GM10266 (cell line): ENCODE results near the gene WDR4.
"Not testable (repeated sequence)": the region's sequence is repeated elsewhere in the genome, so short reads cannot be mapped to it uniquely, and the experiment has no call there.

ENCODE experiments used
- DNase-seq: peaks from one replicate; pipeline ENCODE4 v3.0.0; 2012; ENCODE audit errors: extremely low spot score
- TF ChIP-seq, protein P1 (sequence below): IDR thresholded peaks from 2 replicates; pipeline ENCODE4 v1.5.1; 2012; ENCODE audit warnings: mild to moderate bottlenecking, low read depth; ENCODE audit not compliant: control insufficient read depth, insufficient read depth; ENCODE audit errors: missing control alignments

WDR4 gene

DNA sequence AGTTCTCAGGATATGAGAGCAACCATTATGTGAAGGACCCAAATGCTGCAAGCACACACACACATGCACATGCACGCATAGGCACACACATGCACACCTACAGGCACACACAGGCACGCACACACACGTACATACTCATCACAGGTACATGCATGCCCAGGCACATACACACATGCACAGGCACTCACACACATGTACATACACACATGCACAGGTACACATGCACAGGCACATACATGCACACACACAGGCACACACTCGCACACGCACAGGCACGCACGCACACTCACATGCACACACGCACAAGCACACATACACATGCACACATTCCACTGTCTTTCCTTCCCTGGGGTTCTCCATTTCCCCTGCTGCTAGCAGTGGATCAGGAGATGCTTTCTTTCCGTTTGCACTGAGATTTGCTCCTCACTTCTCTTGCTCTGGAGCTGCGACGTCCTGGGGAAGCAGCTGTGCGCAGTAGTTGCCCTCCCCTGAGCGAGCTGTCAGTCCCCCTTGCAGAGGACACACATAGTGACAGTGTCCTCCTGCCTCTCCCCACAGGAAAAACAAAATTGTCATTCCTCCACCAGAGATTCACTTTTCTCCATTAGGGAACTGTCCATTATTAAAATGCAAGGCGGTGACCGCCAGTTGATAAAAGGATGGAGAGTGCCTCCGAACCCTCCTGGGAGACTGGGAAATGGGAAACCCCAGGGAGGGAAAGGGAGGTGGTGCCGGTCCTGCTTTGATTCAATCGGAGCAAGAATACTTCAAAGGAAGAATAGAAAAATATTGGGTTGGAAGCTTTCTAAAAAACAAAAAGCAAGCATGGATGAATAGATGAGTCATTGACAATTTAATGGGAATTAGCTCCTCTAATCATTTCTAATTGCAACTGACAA, 69.5 kb downstream of the WDR4 start:
- DNase-seq, result no peak
- TF ChIP-seq, protein P1, sequence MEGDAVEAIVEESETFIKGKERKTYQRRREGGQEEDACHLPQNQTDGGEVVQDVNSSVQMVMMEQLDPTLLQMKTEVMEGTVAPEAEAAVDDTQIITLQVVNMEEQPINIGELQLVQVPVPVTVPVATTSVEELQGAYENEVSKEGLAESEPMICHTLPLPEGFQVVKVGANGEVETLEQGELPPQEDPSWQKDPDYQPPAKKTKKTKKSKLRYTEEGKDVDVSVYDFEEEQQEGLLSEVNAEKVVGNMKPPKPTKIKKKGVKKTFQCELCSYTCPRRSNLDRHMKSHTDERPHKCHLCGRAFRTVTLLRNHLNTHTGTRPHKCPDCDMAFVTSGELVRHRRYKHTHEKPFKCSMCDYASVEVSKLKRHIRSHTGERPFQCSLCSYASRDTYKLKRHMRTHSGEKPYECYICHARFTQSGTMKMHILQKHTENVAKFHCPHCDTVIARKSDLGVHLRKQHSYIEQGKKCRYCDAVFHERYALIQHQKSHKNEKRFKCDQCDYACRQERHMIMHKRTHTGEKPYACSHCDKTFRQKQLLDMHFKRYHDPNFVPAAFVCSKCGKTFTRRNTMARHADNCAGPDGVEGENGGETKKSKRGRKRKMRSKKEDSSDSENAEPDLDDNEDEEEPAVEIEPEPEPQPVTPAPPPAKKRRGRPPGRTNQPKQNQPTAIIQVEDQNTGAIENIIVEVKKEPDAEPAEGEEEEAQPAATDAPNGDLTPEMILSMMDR, result no peak

DNA sequence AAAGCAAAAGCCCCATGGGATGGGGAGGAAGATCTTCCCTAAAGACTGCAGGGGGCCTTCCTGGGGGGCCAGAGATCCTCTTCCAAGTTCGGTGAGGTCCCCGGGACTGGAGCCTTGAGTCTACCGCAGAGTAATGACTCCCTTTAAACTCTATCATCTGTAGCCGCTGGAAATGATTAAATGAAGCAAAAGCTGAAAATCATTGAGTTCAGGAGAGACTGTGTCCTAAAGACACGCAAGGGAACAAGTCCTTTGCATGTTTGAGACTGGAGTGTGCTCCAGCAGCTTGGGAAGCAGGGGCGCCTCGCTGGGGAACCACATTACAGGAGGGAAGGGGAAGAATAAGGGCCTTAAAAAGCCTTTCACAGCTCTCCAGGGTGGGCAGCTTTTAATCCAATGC, 70.2 kb downstream of the WDR4 start:
- TF ChIP-seq, protein P1, result no peak
- no peak for DNase-seq

DNA sequence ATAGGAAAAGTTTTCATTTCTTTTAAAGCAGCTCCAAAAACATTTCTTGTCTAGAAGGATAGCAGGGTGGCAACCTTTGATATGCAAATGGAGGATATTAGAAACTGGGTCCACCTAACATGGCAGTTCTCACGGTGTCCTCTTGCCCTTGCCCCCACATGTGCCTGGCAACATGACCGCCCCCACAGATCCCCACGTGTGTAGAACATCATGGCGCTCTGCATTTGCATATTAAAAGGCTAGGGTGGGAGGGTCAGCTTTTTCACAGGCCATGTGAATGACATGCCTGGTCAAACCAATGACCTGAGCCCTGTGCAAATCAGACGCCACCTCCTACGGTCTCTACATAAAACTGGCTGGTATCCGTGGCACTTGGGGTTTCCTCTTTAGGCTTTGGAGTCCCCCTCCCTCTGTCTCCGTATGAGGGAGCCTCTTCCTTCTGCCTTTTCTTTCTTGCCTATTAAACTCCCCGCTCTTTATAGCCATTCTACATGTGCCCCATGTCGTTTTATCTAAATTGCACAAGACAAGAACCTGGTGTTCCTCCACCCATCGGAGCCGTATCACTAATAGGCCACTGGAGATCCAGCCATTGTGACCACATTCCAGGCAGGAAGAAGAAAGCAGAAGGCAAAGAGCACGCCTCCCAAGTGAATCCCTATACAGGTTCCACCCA, 71.3 kb downstream of the WDR4 start:
- TF ChIP-seq, protein P1, result no peak
- no peak for DNase-seq

DNA sequence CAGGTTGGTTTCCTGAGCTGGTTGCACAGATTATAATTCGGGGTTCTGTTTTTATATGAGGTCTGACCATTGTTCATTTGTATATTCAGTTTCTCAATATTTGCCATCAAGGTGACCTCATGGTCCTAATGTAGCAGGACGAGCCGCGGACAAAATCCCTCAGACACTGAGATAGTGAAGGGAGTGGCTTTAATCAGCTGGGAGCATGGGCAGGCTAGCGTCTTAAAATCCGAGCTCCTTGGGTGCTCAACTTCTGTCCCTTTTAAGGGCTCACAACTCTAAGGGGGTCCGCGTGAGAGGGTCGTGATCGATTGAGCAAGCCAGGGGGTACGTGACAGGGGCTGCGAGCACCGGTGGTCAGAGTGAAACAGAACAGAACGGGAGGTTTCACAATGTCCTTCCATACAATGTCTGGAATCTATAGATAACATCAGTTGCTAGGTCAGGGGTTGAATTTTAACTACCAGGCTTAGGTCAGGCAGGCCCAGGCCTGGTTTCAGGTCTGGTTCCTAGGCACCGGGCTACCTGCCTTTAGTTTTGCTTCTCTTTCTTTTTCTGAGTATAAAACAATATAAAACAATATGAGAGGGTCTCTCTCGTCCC, 71.9 kb downstream of the WDR4 start:
- not testable (repeated sequence) for DNase-seq

DNA sequence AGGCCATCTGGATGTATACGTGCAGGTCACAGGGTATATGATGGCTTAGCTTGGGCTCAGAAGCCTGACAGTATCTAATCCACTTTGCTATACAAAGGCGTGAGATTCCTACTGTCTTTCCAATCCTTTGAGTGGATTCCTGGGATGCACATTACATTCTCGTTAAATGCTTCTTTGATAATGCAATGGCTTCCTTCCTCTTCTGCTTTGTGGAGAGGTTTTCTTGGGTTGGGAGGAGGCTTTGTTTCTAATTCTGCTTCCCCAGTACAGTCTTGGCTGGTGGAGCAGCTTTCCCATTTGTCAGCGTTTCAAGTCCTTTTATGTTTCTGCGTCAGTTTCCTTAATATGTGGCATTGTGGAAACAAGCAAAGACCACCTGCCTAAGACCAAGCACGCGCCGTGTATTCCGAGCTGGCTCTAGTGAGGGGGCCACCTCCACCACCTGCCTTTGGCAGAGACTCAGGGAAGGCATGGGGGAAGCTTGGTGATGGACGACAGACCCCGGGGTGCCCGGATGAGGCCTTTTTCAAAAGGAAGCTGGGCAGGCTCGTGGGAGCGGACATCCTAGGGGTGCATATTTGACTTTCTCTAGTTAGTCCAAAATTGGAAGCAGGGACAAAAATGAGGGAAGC, 72.7 kb downstream of the WDR4 start:
- TF ChIP-seq, protein P1, result no peak
- DNase-seq, result no peak

DNA sequence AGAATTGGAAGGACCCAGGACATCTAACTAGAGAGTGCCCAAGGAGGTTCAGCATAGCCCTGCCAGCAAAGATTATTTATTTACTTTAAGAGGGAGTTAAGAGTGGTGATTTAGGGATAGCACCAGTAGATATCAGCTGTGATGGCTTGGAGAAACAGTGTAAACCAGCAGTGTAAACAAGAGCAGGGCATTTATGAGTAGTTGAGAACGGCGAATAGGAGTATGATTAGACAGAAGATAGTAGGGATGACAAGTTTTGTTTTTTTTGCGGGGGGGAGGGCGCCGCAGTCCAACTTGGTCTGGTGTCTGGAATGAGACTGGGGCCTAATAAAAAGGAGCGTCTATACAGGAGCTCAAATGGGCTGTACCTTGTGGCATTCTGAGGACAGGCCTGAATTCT, 77.7 kb downstream of the WDR4 start:
- not testable (repeated sequence) for DNase-seq

DNA sequence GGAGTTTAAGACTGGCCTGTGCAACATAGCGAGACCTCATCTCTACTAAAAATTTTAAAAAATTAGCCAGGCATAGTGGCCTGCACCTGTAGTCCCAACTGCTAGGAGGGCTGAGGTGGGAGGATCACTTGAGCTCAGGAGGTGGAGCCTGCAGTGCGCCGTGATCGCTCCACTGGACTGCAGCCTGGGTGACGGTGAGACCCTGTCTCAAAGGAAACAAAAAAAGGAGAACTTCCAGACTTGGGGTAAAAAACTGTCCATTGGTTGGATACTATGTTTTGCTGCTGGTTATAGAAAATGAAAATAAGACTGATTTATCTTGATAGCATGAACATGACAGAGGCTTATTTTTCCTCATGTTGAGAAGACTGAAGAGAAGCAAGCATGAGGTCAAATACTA, 79.4 kb downstream of the WDR4 start:
- no peak for DNase-seq
- TF ChIP-seq, protein P1, result no peak

DNA sequence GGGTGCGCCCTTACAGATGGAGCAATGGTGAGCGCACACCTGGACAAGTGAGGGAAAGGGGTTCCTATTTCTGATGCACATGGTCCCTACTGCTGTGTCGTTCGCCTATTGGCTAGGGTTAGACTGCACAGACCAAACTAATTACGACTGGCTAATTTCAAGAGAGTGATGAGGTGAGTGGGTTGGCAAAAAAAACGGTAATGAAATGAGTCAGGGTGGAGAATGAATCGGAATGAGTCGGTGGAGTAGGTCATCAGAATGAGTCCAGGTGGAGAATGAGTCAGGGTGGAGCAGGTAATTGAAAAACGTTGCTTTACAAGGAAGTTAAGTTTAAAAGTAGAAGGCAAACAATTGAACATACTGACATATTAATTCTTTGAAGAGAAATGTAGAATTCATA, 79.8 kb downstream of the WDR4 start:
- TF ChIP-seq, protein P1, result no peak
- DNase-seq, result no peak
